GM12891 (cell line): ENCODE results near the gene FETUB.

Source experiments
- PAX5 ChIP-seq: IDR thresholded peaks from 2 replicates; pipeline ENCODE4 v1.6.1; 2011; ENCODE audit warnings: low read length, moderate library complexity, mild to moderate bottlenecking; ENCODE audit not compliant: insufficient read depth, severe bottlenecking
- POLR2A ChIP-seq: IDR thresholded peaks from 2 replicates; pipeline ENCODE4 v1.6.1; 2011; ENCODE audit warnings: low read depth, low read length, control low read depth
- POLR2AphosphoS5 ChIP-seq: IDR thresholded peaks from 2 replicates; pipeline ENCODE4 v1.6.1; 2011; ENCODE audit warnings: low read depth, low read length, control low read depth
- POU2F2 ChIP-seq: IDR thresholded peaks from 2 replicates; pipeline ENCODE4 v1.6.1; 2011; ENCODE audit warnings: low read depth, mild to moderate bottlenecking, control low read depth, low read length, moderate library complexity
- SPI1 ChIP-seq: IDR thresholded peaks from 2 replicates; pipeline ENCODE4 v1.6.1; 2011; ENCODE audit warnings: low read depth, low read length, control low read depth
- TAF1 ChIP-seq: IDR thresholded peaks from 2 replicates; pipeline ENCODE4 v1.6.1; 2011; ENCODE audit warnings: low read depth, low read length, control low read depth

DNA sequence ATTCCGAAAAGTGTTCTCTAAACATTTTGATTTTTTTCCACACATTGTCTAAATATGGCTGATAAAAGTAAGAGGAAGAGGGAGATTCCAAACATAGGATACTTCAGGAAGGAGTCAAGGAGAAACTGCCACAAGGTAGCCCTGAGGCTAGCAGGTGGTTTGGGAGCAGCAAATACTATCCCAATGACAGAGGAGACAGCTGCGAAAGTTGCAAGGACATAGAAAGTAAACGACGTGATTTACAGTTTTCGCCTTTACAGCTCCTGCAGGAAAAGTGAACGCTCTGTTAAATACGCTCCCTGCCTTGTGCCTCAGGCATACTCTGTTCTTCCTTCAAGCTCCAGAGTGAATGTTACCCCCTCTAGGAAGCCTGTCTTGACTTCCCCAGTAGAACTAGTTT lies 3.7 kb upstream of the FETUB start:
- TF ChIP-seq POLR2A, result no peak
- no peak for TF ChIP-seq POLR2AphosphoS5
- TF ChIP-seq TAF1, result no peak
- no peak for TF ChIP-seq SPI1
- no peak for TF ChIP-seq POU2F2
- no peak for TF ChIP-seq PAX5
